ENCODE measurements around the gene ARID4A. TPM values are rescaled to one million over a fixed set of nuclear protein-coding genes. Genes with fewer than 3 reads are reported as not detected.
A peak's percentile ranks its signal among the peaks of the same experiment; 100 is the strongest.

The ARID4A gene
- total RNA-seq, 3 donors from 2014 or later: 24.6 to 33.1 (median 28.0) TPM

DNA sequence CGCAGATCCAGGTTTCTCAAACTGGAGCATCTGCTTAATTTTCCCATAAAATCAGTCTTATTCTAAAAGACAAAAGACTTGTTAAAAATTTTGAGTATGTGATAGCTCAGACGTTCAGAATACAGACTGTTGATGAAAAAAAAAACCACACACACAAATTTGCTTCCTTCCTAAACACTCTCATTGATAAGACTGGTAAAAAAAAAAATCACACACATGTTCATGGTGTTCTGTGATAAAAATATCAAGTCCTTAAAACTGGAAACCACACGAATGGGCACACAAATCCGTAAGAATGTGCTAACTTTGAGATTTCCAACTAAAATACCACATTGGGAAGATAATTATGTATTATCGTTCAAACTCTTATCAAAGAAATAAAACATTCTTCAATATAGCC lies 6.7 kb upstream of the ARID4A start:
- TF ChIP-seq POLR2A (IDR thresholded peaks at IDR 0.05) (no peak), POLR2AphosphoS5 (IDR thresholded peaks at IDR 0.05) (no peak), CTCF (IDR thresholded peaks at IDR 0.05) (no peak)
- Histone ChIP-seq H3K27me3 (no peaks in the 10 kb centered on the region), H3K36me3 (no peaks in the 10 kb centered on the region), H3K4me1 (peaks cover 0 to 9% of the 10 kb centered on the region in 2 donors), H3K27ac (no peak overlapping the region), H3K4me3 (no peak overlapping the region), H3K9me3 (no peaks in the 10 kb centered on the region)
- DNase-seq (ENCODE audit: low spot score in 2 of 2): no peak
- intact Hi-C loops (cut with DNase I; ENCODE audit: low total_unique reads): no loop called here

DNA sequence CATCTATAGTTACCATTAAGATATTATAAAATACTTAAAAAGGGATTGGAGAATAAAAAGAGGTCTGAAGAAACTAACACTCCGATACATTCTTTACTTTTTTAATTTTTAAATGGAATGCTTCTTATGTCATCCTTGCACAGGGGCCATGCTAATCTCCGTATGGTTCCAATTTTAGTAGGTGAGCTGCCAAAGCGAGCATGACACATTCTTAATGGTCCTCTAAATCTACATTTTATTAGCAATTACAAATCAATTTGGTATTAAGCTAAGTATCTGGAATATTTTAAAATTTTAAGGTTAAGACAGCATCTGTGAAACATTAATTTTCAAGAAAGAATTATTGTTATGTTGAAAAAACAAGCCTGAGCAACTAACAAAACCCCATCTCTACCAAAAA lies 6.2 kb upstream of the ARID4A start:
- H3K36me3 ChIP-seq: no peaks in the 10 kb centered on the region
- peaks cover 0 to 9% of the 10 kb centered on the region in 2 donors for H3K4me1 ChIP-seq
- TF ChIP-seq POLR2AphosphoS5 (IDR thresholded peaks at IDR 0.05): no peak
- no peak for TF ChIP-seq CTCF (IDR thresholded peaks at IDR 0.05)
- H3K27ac ChIP-seq: no peak overlapping the region
- no peak for DNase-seq (ENCODE audit: low spot score in 2 of 2)
- no peaks in the 10 kb centered on the region for H3K27me3 ChIP-seq
- intact Hi-C loops (cut with DNase I; ENCODE audit: low total_unique reads): no loop called here
- H3K9me3 ChIP-seq: no peaks in the 10 kb centered on the region
- H3K4me3 ChIP-seq: no peak overlapping the region

- Histone ChIP-seq H3K4me1 (peaks cover 0 to 9% of the 10 kb centered on the region in 2 donors), H3K4me3 (no peak overlapping the region)
- intact Hi-C loops (cut with DNase I; ENCODE audit: low total_unique reads): no loop called here
Measured at GRCh38 chr14:58294201-58294600, 4.2 kb upstream of the ARID4A start.

GRCh38 chr14:58296726-58297125 lies 1.6 kb upstream of the ARID4A start:
- Histone ChIP-seq H3K4me1 (peaks cover 0 to 19% of the 10 kb centered on the region in 2 donors), H3K27ac (peak overlapping the region; percentile 98), H3K9me3 (no peaks in the 10 kb centered on the region), H3K36me3 (no peaks in the 10 kb centered on the region), H3K27me3 (no peaks in the 10 kb centered on the region), H3K4me3 (peak overlapping the region; percentile 98 to 99 (median 98))
- no peak for DNase-seq (ENCODE audit: low spot score in 2 of 2)
- intact Hi-C loops (cut with DNase I; ENCODE audit: low total_unique reads): no loop called here
- TF ChIP-seq POLR2A (IDR thresholded peaks at IDR 0.05) (no peak), CTCF (IDR thresholded peaks at IDR 0.05) (no peak), POLR2AphosphoS5 (IDR thresholded peaks at IDR 0.05) (no peak)

More at GRCh38 chr14:58294201-58294600, 4.2 kb upstream of the ARID4A start:
- H3K36me3 ChIP-seq: no peaks in the 10 kb centered on the region
- no peaks in the 10 kb centered on the region for H3K27me3 ChIP-seq
- no peak for TF ChIP-seq POLR2A (IDR thresholded peaks at IDR 0.05)
- TF ChIP-seq POLR2AphosphoS5 (IDR thresholded peaks at IDR 0.05): no peak
- no peak for TF ChIP-seq CTCF (IDR thresholded peaks at IDR 0.05)
- no peaks in the 10 kb centered on the region for H3K9me3 ChIP-seq
- H3K27ac ChIP-seq: no peak overlapping the region
- no peak for DNase-seq (ENCODE audit: low spot score in 2 of 2)

DNA sequence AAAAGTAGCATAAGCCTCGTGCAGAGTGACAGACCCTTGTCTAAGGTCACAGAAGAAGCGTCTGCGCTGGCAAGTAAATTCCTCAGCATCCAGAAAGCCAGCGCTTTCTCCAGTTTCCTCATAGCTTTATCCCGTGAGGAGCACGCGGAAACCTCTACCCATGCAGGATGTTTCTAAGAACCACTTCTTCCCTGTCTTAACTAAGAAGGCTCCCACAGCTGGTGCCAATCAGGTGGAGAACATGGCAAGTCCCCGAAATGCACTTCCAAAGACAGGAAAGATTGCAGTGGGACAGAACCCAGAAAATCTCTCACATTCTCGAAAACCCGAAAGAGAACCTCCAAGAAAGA lies 968 bp upstream of the ARID4A start:
- H3K36me3 ChIP-seq: no peaks in the 10 kb centered on the region
- H3K4me3 ChIP-seq: peak overlapping the region; percentile 98 to 99 (median 98)
- TF ChIP-seq POLR2A (IDR thresholded peaks at IDR 0.05) (no peak), POLR2AphosphoS5 (IDR thresholded peaks at IDR 0.05) (no peak), CTCF (IDR thresholded peaks at IDR 0.05) (no peak)
- intact Hi-C loops (cut with DNase I; ENCODE audit: low total_unique reads): no loop called here
- H3K27ac ChIP-seq: peak overlapping the region; percentile 98
- H3K4me1 ChIP-seq: peaks cover 0 to 19% of the 10 kb centered on the region in 2 donors
- no peaks in the 10 kb centered on the region for H3K9me3 ChIP-seq
- no peak for DNase-seq (ENCODE audit: low spot score in 2 of 2)
- no peaks in the 10 kb centered on the region for H3K27me3 ChIP-seq

Data from breast epithelium (tissue), 4 donors.